ENCODE results near the gene ITIH3. TPM values are rescaled to one million over a fixed set of nuclear protein-coding genes. Genes with fewer than 3 reads are reported as not detected.

Gene ITIH3
- total and polyA plus RNA-seq, 2 experiments from 2014 or later = 63.3 to 66.9 TPM

Small RNAs within 50 kb of the gene (microRNA-seq; reads per million reads assigned to microRNA genes)
- gene MIR8064 = not detected

Small RNAs within 50 kb of the gene (small RNA-seq; reads per million reads assigned to genes)
- gene MIR8064 = not detected
- gene MUSTN1 = not detected

Other genes starting within 250 kb of the ITIH3 start
- 70.7 and 77.4 TPM in 2 replicates for gene PBRM1, start 108.9 kb upstream of the ITIH3 start, total RNA-seq
- 43.7 and 50.9 TPM in 2 replicates for gene PBRM1, start 108.9 kb upstream of the ITIH3 start, polyA plus RNA-seq
- gene GNL3, start 108.8 kb upstream of the ITIH3 start, total RNA-seq = 84.8 and 93.3 TPM in 2 replicates
- 82.6 and 91.1 TPM in 2 replicates for gene GNL3, start 108.8 kb upstream of the ITIH3 start, polyA plus RNA-seq
- 68.3 and 97.9 TPM in 2 replicates for gene GLT8D1, start 89.0 kb upstream of the ITIH3 start, total RNA-seq
- 79.9 and 89.2 TPM in 2 replicates for gene GLT8D1, start 89.0 kb upstream of the ITIH3 start, polyA plus RNA-seq
- 158 and 261 TPM in 2 replicates for gene SPCS1, start 88.7 kb upstream of the ITIH3 start, total RNA-seq
- gene SPCS1, start 88.7 kb upstream of the ITIH3 start, polyA plus RNA-seq = 219 and 242 TPM in 2 replicates
- gene NEK4, start 23.9 kb upstream of the ITIH3 start, total RNA-seq = 19.2 and 21.4 TPM in 2 replicates
- gene NEK4, start 23.9 kb upstream of the ITIH3 start, polyA plus RNA-seq = 5.5 and 8.0 TPM in 2 replicates
- 120 and 154 TPM in 2 replicates for gene ITIH1, start 17.2 kb upstream of the ITIH3 start, total RNA-seq
- gene ITIH1, start 17.2 kb upstream of the ITIH3 start, polyA plus RNA-seq = 160 and 250 TPM in 2 replicates
- gene ITIH4, start 35.9 kb downstream of the ITIH3 start, total RNA-seq = 45.3 and 55.9 TPM in 2 replicates
- gene ITIH4, start 35.9 kb downstream of the ITIH3 start, polyA plus RNA-seq = 80.8 and 91.3 TPM in 2 replicates
- gene MUSTN1, start 40.2 kb downstream of the ITIH3 start, total RNA-seq = 1.8 and 2.6 TPM in 2 replicates
- 0.27 TPM in 1 of 2 replicates, not detected in the other for gene MUSTN1, start 40.2 kb downstream of the ITIH3 start, polyA plus RNA-seq
- gene STIMATE, start 102.8 kb downstream of the ITIH3 start, total RNA-seq = 14.5 and 23.2 TPM in 2 replicates
- 16.2 and 20.4 TPM in 2 replicates for gene STIMATE, start 102.8 kb downstream of the ITIH3 start, polyA plus RNA-seq